Measurements from ENCODE around the gene RCC1.
"Not testable (repeated sequence)": the region's sequence is repeated elsewhere in the genome, so short reads cannot be mapped to it uniquely, and the experiment has no call there.

The RCC1 gene

GRCh38 chr1:28582248-28582615 is 76.4 kb downstream of the RCC1 start:
- no peak for DNase-seq (ENCODE audit: low read depth in 2 of 2, low spot score in 1 of 2)

DNA sequence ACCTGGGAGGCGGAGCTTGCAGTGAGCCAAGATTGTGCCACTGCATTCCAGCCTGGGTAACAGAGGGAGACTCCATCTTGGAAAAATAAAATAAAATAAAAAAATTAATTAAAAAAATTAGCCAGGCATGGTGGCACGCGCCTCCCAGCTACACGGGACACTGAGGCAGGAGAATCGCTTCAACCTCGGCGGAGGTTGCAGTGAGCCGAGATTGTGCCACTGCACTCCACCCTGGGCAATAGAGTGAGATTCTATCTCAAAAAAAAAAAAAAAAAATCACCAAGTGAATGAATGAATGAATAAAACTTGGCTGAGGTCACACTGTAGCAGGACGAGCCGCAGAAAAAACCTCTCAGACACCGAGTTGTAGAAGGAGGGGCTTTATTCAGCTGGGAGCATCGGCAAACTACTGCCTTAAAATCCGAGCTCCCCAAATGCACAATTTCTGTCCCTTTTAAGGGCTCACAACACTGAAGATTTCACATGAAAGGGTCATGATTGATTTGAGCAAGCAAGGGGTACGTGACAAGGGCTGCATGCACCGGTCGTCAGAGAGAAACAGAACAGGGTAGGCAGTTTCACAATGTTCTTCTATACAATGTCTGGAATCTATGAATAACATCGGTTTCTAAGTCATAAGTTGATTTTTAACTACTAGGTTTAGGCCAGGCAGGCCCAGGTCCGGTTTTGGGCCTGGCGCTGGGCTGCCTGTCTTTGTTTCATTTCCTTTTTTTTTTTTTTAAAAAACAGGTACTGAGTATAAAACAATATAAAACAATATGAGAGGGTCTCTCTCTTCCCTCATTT is 80.9 kb downstream of the RCC1 start:
- DNase-seq (ENCODE audit: low read depth in 2 of 2, low spot score in 1 of 2) = not testable (repeated sequence)

Data from stimulated activated CD8-positive, alpha-beta memory T cell treated with anti-CD3 and anti-CD28 coated beads, Interleukin-4, amount 100 ng/mL, for 4 hours (primary cell).